ENCODE measurements around the gene C16orf92. TPM values are rescaled to one million over a fixed set of nuclear protein-coding genes. Genes with fewer than 3 reads are reported as not detected.
A peak's percentile ranks its signal among the peaks of the same experiment; 100 is the strongest.

C16orf92 gene
- total RNA-seq, 1 experiment from 2014 or later = not detected

DNA sequence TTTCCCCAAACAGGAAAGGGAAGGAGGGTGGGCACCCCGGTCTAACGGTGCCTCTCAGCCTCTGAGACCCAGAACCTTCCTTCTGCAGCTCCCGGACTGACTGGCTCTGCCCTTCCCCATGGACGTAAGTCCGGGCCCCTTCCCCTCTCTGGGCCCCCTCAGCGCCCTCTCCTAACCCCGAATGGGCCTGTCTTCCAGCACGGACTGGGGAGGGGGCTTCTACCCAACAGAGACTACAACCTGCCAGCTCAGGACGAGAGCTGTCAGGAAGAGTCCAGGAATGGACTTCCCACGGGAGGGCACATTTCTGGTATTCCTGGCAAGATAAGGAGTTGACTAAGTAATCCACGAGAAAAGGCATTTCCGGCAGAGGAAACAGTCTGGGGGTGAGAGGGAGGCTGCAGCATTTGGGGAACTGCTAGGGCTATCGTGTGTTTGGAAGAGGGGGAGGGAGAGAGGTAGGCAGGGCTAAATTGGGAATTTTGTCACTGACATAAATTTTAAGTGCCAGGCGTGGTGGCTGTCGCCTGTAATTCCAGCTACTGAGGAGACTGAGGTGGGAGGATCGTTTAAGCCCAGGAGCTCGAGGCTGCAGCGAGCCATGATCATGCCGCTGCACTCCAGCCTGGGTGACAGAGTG, 30.5 kb downstream of the C16orf92 start:
- Mint-ChIP-seq H3K36me3 (ENCODE audit: insufficient read depth, unreplicated experiment) (no peaks in the 10 kb centered on the region), H3K4me1 (ENCODE audit: insufficient read depth, unreplicated experiment) (peaks cover 28% of the 10 kb centered on the region), H3K27ac (ENCODE audit: low read depth, unreplicated experiment) (peak overlapping the region; percentile 50), H3K4me3 (ENCODE audit: unreplicated experiment) (peak overlapping the region; percentile 77), H3K27me3 (ENCODE audit: insufficient read depth, unreplicated experiment) (no peaks in the 10 kb centered on the region), H3K9me3 (ENCODE audit: unreplicated experiment) (no peaks in the 10 kb centered on the region)
- ChIA-PET POLR2A (interaction anchor here (0.7 to 6.5 kb wide), 5 partner anchors 11 to 130 kb away, joined by 3 to 173 read pairs (median 4); partner anchors contain the start of genes ALDOA and CORO1A), CTCF (interaction anchor here (0.6 to 1.2 kb wide), 8 partner anchors 12 to 394 kb away, joined by 3 to 7 read pairs (median 3); no protein-coding TSS in a partner anchor)
- DNase-seq (ENCODE audit: unreplicated experiment) = peak; percentile 24
- intact Hi-C loops (cut with micrococcal nuclease) = loop anchor here (1.0 kb wide), 1 partner anchor 12 kb away; the partner anchor contains the start of gene ALDOA
- TF ChIP-seq, protein P1, sequence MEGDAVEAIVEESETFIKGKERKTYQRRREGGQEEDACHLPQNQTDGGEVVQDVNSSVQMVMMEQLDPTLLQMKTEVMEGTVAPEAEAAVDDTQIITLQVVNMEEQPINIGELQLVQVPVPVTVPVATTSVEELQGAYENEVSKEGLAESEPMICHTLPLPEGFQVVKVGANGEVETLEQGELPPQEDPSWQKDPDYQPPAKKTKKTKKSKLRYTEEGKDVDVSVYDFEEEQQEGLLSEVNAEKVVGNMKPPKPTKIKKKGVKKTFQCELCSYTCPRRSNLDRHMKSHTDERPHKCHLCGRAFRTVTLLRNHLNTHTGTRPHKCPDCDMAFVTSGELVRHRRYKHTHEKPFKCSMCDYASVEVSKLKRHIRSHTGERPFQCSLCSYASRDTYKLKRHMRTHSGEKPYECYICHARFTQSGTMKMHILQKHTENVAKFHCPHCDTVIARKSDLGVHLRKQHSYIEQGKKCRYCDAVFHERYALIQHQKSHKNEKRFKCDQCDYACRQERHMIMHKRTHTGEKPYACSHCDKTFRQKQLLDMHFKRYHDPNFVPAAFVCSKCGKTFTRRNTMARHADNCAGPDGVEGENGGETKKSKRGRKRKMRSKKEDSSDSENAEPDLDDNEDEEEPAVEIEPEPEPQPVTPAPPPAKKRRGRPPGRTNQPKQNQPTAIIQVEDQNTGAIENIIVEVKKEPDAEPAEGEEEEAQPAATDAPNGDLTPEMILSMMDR (IDR thresholded peaks at IDR 0.05; ENCODE audit: unreplicated experiment) = no peak
- no TSS peak for BruUV-seq (replicated peaks)

DNA sequence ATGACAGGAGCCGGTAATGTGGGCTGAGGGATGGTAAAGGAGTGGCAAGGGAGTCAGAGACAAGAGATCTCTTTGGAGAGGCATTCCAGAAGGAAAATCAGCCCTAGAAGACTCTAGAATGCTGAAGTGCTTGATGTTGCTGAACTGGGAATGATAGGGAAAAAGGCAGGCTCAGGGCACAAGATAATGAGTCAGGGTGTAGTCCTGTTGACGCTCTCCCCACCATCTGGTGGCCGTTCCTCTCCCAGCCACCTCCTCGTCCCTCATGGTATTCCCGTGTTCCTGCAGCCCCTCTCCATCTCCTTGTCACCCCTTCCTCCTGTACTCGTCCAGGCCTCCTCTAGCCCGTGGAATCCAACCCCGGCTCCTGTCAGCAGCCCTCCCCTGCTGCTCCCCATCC, 31.5 kb downstream of the C16orf92 start:
- Mint-ChIP-seq H3K36me3 (ENCODE audit: insufficient read depth, unreplicated experiment) (no peaks in the 10 kb centered on the region), H3K27me3 (ENCODE audit: insufficient read depth, unreplicated experiment) (no peaks in the 10 kb centered on the region), H3K4me1 (ENCODE audit: insufficient read depth, unreplicated experiment) (peaks cover 28% of the 10 kb centered on the region), H3K4me3 (ENCODE audit: unreplicated experiment) (peak overlapping the region; percentile 13), H3K9me3 (ENCODE audit: unreplicated experiment) (no peaks in the 10 kb centered on the region), H3K27ac (ENCODE audit: low read depth, unreplicated experiment) (no peak overlapping the region)
- TF ChIP-seq, protein P1 (IDR thresholded peaks at IDR 0.05; ENCODE audit: unreplicated experiment) = no peak
- intact Hi-C loops (cut with micrococcal nuclease) = no loop called here
- CTCF ChIA-PET = interaction anchor here (0.7 to 1.3 kb wide), 5 partner anchors 9 to 395 kb away, joined by 3 to 7 read pairs (median 3); no protein-coding TSS in a partner anchor
- no TSS peak for BruUV-seq (replicated peaks)
- no peak for DNase-seq (ENCODE audit: unreplicated experiment)
- POLR2A ChIA-PET = interaction anchor here (0.5 to 6.5 kb wide), 5 partner anchors 11 to 317 kb away, joined by 3 to 173 read pairs (median 3); partner anchors contain the start of genes ALDOA and TMEM219

DNA sequence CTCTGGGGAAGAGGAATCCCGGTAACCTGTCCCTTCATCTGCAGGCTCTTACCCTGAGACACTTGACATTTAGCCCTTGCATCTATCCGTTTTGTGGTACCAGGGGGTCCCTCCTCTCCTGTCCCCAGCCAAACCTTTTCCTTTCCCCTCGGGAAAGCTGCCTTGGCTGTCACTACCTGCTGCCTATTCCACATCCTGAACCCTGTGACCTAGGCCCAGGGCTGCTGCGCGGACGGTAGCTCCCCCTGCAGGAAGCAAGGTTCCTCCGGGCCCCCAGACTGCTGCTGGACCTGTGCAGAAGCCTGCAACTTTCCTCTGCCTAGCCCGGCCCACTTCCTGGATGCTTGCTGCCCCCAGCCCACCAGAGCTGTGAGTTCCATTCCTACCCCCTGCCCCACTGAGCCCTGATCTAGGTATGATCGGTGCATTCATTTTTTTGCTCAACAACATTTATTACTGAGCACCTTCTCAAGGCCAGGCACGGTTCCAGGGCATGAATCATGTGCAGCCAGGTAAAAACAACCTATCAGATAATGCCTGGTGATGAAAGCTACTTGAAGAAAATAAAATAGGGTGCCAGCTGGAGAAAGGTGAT, 32.1 kb downstream of the C16orf92 start:
- BruUV-seq (replicated peaks) = no TSS peak
- CTCF ChIA-PET = interaction anchor here (0.5 to 2.2 kb wide), 14 partner anchors 9 to 1236 kb away, joined by 3 to 13 read pairs (median 4); partner anchors contain the start of genes ALDOA and PPP4C
- intact Hi-C loops (cut with micrococcal nuclease) = no loop called here
- Mint-ChIP-seq H3K9me3 (ENCODE audit: unreplicated experiment) (no peaks in the 10 kb centered on the region), H3K27me3 (ENCODE audit: insufficient read depth, unreplicated experiment) (no peaks in the 10 kb centered on the region), H3K4me3 (ENCODE audit: unreplicated experiment) (peak overlapping the region; percentile 13), H3K36me3 (ENCODE audit: insufficient read depth, unreplicated experiment) (no peaks in the 10 kb centered on the region), H3K27ac (ENCODE audit: low read depth, unreplicated experiment) (no peak overlapping the region), H3K4me1 (ENCODE audit: insufficient read depth, unreplicated experiment) (peaks cover 28% of the 10 kb centered on the region)
- POLR2A ChIA-PET = interaction anchor here (0.5 to 6.5 kb wide), 14 partner anchors 10 to 316 kb away, joined by 3 to 173 read pairs (median 4); partner anchors contain the start of genes ALDOA, CORO1A, PPP4C and TBX6
- peak; percentile 77 for DNase-seq (ENCODE audit: unreplicated experiment)
- TF ChIP-seq, protein P1 (IDR thresholded peaks at IDR 0.05; ENCODE audit: unreplicated experiment) = peak; percentile 32

DNA sequence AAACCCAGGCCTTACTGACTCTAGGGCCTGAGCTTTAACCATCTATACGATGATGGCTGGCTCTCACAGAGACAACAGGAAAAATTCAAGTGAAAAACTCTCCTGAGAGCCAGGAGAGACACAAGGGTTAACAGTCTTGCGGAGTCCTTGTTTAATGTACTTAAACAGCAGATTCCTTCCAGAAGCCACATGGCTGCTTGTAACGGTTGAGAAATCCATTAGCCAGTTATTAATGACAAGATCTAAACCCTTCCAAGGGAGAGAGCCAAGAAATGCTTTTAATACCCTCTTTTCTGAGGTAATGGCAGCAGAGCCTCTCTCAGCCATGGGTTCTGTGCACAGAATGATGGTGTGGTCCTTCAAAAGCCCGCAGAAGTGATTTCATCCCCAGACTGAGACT, 37.3 kb downstream of the C16orf92 start:
- peaks cover 10% of the 10 kb centered on the region for H3K36me3 Mint-ChIP-seq (ENCODE audit: insufficient read depth, unreplicated experiment)
- no TSS peak for BruUV-seq (replicated peaks)
- ChIA-PET CTCF (no interaction called here), POLR2A (no interaction called here)
- H3K4me3 Mint-ChIP-seq (ENCODE audit: unreplicated experiment) = no peak overlapping the region
- TF ChIP-seq, protein P1 (IDR thresholded peaks at IDR 0.05; ENCODE audit: unreplicated experiment) = no peak
- H3K27me3 Mint-ChIP-seq (ENCODE audit: insufficient read depth, unreplicated experiment) = no peaks in the 10 kb centered on the region
- intact Hi-C loops (cut with micrococcal nuclease) = no loop called here
- no peak overlapping the region for H3K27ac Mint-ChIP-seq (ENCODE audit: low read depth, unreplicated experiment)
- peaks cover 17% of the 10 kb centered on the region for H3K4me1 Mint-ChIP-seq (ENCODE audit: insufficient read depth, unreplicated experiment)
- DNase-seq (ENCODE audit: unreplicated experiment) = no peak
- H3K9me3 Mint-ChIP-seq (ENCODE audit: unreplicated experiment) = no peaks in the 10 kb centered on the region
